Cerebellar cortex (tissue), 1 donor: ENCODE data around the gene CCZ1.
"Not testable (repeated sequence)": the region's sequence is repeated elsewhere in the genome, so short reads cannot be mapped to it uniquely, and the experiment has no call there.

Experiments used
- DNase-seq: peaks from one replicate; pipeline ENCODE4 v3.0.0-alpha.2; 2015; ENCODE audit warnings: low spot score

The CCZ1 gene

GRCh38 chr7:5898480-5899224 lies at the start of gene CCZ1:
TSS of gene CCZ1 (plus strand) at chr7:5898733. CDS start at chr7:5898800, 67 bp downstream.
- peak; percentile 61 for DNase-seq

- no peak for DNase-seq
Measured at GRCh38 chr7:5850944-5851343, 47.6 kb upstream of the CCZ1 start.

- no peak for DNase-seq
Measured at GRCh38 chr7:5854738-5855137, 43.8 kb upstream of the CCZ1 start.

GRCh38 chr7:5857041-5857575 lies 41.4 kb upstream of the CCZ1 start:
- not testable (repeated sequence) for DNase-seq

- not testable (repeated sequence) for DNase-seq
Measured at GRCh38 chr7:5858494-5858893, 40.0 kb upstream of the CCZ1 start.

- not testable (repeated sequence) for DNase-seq
Measured at GRCh38 chr7:5861281-5861680, 37.3 kb upstream of the CCZ1 start.

- DNase-seq = not testable (repeated sequence)
Measured at GRCh38 chr7:5862753-5863366, 35.7 kb upstream of the CCZ1 start.

- not testable (repeated sequence) for DNase-seq
Measured at GRCh38 chr7:5865279-5865931, 33.1 kb upstream of the CCZ1 start.

- no peak for DNase-seq
Measured at GRCh38 chr7:5867060-5867459, 31.5 kb upstream of the CCZ1 start.

- DNase-seq = not testable (repeated sequence)
Measured at GRCh38 chr7:5868928-5869341, 29.6 kb upstream of the CCZ1 start.

- DNase-seq = no peak
Measured at GRCh38 chr7:5869691-5870090, 28.8 kb upstream of the CCZ1 start.

GRCh38 chr7:5870311-5870710 lies 28.2 kb upstream of the CCZ1 start:
- DNase-seq = no peak

- DNase-seq = no peak
Measured at GRCh38 chr7:5872326-5872725, 26.2 kb upstream of the CCZ1 start.

- not testable (repeated sequence) for DNase-seq
Measured at GRCh38 chr7:5879591-5879990, 18.9 kb upstream of the CCZ1 start.

- not testable (repeated sequence) for DNase-seq
Measured at GRCh38 chr7:5880106-5880505, 18.4 kb upstream of the CCZ1 start.

GRCh38 chr7:5884431-5884830 lies 14.1 kb upstream of the CCZ1 start:
- DNase-seq = not testable (repeated sequence)

GRCh38 chr7:5888021-5888420 lies 10.5 kb upstream of the CCZ1 start:
- DNase-seq = not testable (repeated sequence)

GRCh38 chr7:5890244-5890643 lies 8.3 kb upstream of the CCZ1 start:
- not testable (repeated sequence) for DNase-seq

GRCh38 chr7:5892498-5892897 lies 6.0 kb upstream of the CCZ1 start:
- DNase-seq = no peak

- not testable (repeated sequence) for DNase-seq
Measured at GRCh38 chr7:5897369-5897919, 1.1 kb upstream of the CCZ1 start.

GRCh38 chr7:5903002-5903401 lies 4.5 kb downstream of the CCZ1 start:
- not testable (repeated sequence) for DNase-seq

- not testable (repeated sequence) for DNase-seq
Measured at GRCh38 chr7:5904726-5905125, 6.2 kb downstream of the CCZ1 start.
